ENCODE data around the gene CD248. TPM values are rescaled to one million over a fixed set of nuclear protein-coding genes. Genes with fewer than 3 reads are reported as not detected.
"Not testable (repeated sequence)": the region's sequence is repeated elsewhere in the genome, so short reads cannot be mapped to it uniquely, and the experiment has no call there.

The CD248 gene
- total and polyA plus RNA-seq, 8 donors: 0.58 to 66.9 (median 5.7) TPM

- H3K27ac ChIP-seq: no peak overlapping the region
- peaks cover 0 to 12% (median 0%) of the 10 kb centered on the region in 3 donors for H3K27me3 ChIP-seq
- H3K4me1 ChIP-seq: peaks cover 24 to 32% (median 31%) of the 10 kb centered on the region in 4 donors
- H3K36me3 ChIP-seq: peaks cover 18 to 39% (median 36%) of the 10 kb centered on the region in 4 donors
- TF ChIP-seq, protein P1, sequence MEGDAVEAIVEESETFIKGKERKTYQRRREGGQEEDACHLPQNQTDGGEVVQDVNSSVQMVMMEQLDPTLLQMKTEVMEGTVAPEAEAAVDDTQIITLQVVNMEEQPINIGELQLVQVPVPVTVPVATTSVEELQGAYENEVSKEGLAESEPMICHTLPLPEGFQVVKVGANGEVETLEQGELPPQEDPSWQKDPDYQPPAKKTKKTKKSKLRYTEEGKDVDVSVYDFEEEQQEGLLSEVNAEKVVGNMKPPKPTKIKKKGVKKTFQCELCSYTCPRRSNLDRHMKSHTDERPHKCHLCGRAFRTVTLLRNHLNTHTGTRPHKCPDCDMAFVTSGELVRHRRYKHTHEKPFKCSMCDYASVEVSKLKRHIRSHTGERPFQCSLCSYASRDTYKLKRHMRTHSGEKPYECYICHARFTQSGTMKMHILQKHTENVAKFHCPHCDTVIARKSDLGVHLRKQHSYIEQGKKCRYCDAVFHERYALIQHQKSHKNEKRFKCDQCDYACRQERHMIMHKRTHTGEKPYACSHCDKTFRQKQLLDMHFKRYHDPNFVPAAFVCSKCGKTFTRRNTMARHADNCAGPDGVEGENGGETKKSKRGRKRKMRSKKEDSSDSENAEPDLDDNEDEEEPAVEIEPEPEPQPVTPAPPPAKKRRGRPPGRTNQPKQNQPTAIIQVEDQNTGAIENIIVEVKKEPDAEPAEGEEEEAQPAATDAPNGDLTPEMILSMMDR (IDR thresholded peaks at IDR 0.05): no peak
- no peak for TF ChIP-seq POLR2A (IDR thresholded peaks at IDR 0.05)
- TF ChIP-seq EP300 (IDR thresholded peaks at IDR 0.05): no peak
- no peak overlapping the region for H3K4me3 ChIP-seq
- intact Hi-C loops (cut with DNase I; ENCODE audit: low total_unique reads): no loop called here
- DNase-seq: no peak
- H3K9me3 ChIP-seq: no peaks in the 10 kb centered on the region
- WGBS, 5 donors: 74 to 80% (median 76%) methylated on average over 15 of the region's 15 CpGs
Observed at GRCh38 chr11:66279092-66279734, 37.6 kb downstream of the CD248 start.

GRCh38 chr11:66278363-66279091, 38.3 kb downstream of the CD248 start:
- Histone ChIP-seq H3K36me3 (peaks cover 23 to 40% (median 37%) of the 10 kb centered on the region in 4 donors), H3K4me1 (peaks cover 24 to 32% (median 31%) of the 10 kb centered on the region in 4 donors), H3K4me3 (peak overlapping the region; percentile 25 to 42 (median 34)), H3K9me3 (no peaks in the 10 kb centered on the region), H3K27me3 (peaks cover 0 to 12% (median 0%) of the 10 kb centered on the region in 3 donors), H3K27ac (peak overlapping the region in 1 of 5 donors; percentile 69)
- TF ChIP-seq POLR2AphosphoS5 (IDR thresholded peaks at IDR 0.05): no peak
- no peak for TF ChIP-seq POLR2A (IDR thresholded peaks at IDR 0.05)
- no peak for TF ChIP-seq EP300 (IDR thresholded peaks at IDR 0.05)
- TF ChIP-seq, protein P1 (IDR thresholded peaks at IDR 0.05): no peak
- 2 to 7% (median 4%) methylated on average over 9 to 45 of the region's 45 CpGs for WGBS, 5 donors
- intact Hi-C loops (cut with DNase I; ENCODE audit: low total_unique reads): no loop called here
- DNase-seq: peak in 1 of 2 donors; percentile 63

DNA sequence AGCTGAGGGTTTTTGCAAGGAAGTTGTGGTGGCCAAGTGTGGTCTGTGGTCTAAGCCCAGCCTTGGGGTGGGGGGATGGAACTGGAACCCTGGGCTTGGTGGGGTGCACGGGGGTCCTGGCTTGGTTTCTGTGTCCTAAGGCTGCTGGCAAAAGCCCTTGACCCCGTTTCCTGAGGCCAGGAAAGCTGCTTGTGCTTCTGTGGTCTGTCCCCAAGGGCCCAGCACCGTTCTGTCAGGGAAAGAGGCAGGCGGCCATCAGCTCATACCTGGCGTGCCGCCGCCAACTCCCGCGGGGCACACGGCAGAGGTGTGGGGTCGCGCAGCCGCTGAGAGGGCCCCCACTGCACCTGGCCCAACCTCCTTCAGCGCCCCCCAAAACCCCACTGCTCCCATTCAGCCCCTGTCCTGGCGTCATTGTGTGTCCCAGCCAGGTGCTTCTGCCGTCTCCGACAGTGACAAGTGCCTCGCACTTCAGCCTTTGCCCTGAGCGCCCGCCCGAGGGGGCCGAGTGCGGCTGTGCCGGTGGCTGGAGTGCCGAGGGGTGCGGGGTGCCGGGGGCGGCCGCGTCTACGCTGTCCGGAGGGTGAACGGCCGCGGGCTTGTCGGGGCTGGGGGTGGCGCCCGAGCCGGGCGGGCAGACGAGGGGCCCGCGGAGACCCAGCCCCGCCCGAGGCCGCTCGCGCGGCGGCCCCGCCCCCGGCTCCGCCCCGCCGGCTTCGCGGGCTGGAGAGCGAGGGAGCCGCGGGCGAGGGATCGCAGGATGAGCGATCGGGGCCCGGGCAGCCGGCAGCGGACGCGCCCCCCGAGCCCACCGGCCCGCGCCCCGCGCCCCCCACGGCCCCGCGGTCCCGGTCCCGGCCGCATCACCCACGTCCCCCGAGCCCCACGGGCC, 39.1 kb downstream of the CD248 start, which contains the start of gene CNIH2:
TSS of gene CNIH2 (plus strand) at position 705 of the 892 bp plus-strand sequence. CDS start 282 bp downstream, outside the sequence.
- Histone ChIP-seq H3K4me3 (peak within 1 kb of the TSS; percentile 41 to 48 (median 42)), H3K27ac (peak within 1 kb of the TSS; percentile 6 to 69 (median 37)), H3K27me3 (peaks cover 0 to 12% (median 0%) of the 10 kb centered on the region in 3 donors), H3K9me3 (no peaks in the 10 kb centered on the region), H3K4me1 (peaks cover 22 to 30% (median 26%) of the 10 kb centered on the region in 4 donors), H3K36me3 (peaks cover 31 to 45% (median 44%) of the 10 kb centered on the region in 4 donors)
- TF ChIP-seq POLR2A (IDR thresholded peaks at IDR 0.05): no peak
- TF ChIP-seq POLR2AphosphoS5 (IDR thresholded peaks at IDR 0.05): peak in 1 of 3 donors; percentile 8
- TF ChIP-seq, protein P1 (IDR thresholded peaks at IDR 0.05): no peak
- no peak for TF ChIP-seq EP300 (IDR thresholded peaks at IDR 0.05)
- intact Hi-C loops (cut with DNase I; ENCODE audit: low total_unique reads): no loop called here
- peak; percentile 39 to 78 for DNase-seq
- 4 to 21% (median 11%) methylated on average over 13 to 84 of the region's 84 CpGs for whole genome bisulfite sequencing, 5 donors

GRCh38 chr11:66277064-66277463, 39.8 kb downstream of the CD248 start:
- Histone ChIP-seq H3K27ac (peak overlapping the region in 2 of 5 donors; percentile 56 to 69), H3K4me1 (peaks cover 16 to 26% (median 19%) of the 10 kb centered on the region in 4 donors), H3K36me3 (peaks cover 38 to 51% (median 50%) of the 10 kb centered on the region in 4 donors), H3K27me3 (peaks cover 0 to 12% (median 0%) of the 10 kb centered on the region in 3 donors)
- H3K9me3 ChIP-seq; DNase-seq; intact Hi-C loops (cut with DNase I; ENCODE audit: low total_unique reads); H3K4me3 ChIP-seq: not testable (repeated sequence)
- 64 to 83% (median 69%) methylated on average over 4 of the region's 4 CpGs for WGBS, 5 donors

GRCh38 chr11:66276619-66277018, 40.2 kb downstream of the CD248 start:
- H3K9me3 ChIP-seq; intact Hi-C loops (cut with DNase I; ENCODE audit: low total_unique reads); H3K4me3 ChIP-seq; DNase-seq: not testable (repeated sequence)
- H3K4me1 ChIP-seq: peaks cover 14 to 26% (median 16%) of the 10 kb centered on the region in 4 donors
- WGBS, 5 donors: 72 to 87% (median 80%) methylated on average over 7 to 13 of the region's 13 CpGs
- H3K27me3 ChIP-seq: peaks cover 0 to 12% (median 0%) of the 10 kb centered on the region in 3 donors
- H3K27ac ChIP-seq: peak overlapping the region in 1 of 5 donors; percentile 69
- H3K36me3 ChIP-seq: peaks cover 42 to 56% (median 55%) of the 10 kb centered on the region in 4 donors

Measured in stomach (tissue), 9 donors.